ENCODE results near the gene GM2A. TPM values are rescaled to one million over a fixed set of nuclear protein-coding genes. Genes with fewer than 3 reads are reported as not detected.

GM2A gene
- total RNA-seq, 1 experiment from 2014 or later = 36.1 TPM

DNA sequence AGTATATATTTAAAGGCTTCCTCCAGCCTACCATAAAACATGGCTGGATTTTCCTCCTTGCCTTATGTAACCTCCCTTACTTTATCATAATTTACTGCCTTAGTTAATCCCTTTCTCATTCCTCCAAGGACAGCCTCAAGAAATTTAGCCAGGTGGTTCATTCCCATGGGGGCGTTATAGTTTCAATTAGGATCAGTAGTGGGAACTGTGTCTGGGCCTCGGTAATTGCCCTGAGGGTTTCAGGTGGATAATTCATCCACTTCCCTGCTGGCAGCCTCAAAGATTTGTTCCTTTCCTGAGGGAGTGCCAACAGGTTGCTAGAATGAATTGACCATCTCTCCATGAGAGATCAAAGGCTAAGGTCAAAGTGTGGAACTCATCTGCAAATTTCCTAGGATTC, 4.3 kb upstream of the GM2A start:
- TF ChIP-seq, protein P1, sequence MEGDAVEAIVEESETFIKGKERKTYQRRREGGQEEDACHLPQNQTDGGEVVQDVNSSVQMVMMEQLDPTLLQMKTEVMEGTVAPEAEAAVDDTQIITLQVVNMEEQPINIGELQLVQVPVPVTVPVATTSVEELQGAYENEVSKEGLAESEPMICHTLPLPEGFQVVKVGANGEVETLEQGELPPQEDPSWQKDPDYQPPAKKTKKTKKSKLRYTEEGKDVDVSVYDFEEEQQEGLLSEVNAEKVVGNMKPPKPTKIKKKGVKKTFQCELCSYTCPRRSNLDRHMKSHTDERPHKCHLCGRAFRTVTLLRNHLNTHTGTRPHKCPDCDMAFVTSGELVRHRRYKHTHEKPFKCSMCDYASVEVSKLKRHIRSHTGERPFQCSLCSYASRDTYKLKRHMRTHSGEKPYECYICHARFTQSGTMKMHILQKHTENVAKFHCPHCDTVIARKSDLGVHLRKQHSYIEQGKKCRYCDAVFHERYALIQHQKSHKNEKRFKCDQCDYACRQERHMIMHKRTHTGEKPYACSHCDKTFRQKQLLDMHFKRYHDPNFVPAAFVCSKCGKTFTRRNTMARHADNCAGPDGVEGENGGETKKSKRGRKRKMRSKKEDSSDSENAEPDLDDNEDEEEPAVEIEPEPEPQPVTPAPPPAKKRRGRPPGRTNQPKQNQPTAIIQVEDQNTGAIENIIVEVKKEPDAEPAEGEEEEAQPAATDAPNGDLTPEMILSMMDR (IDR thresholded peaks at IDR 0.05; ENCODE audit: unreplicated experiment) = no peak
- POLR2A ChIA-PET = interaction anchor here (1.0 kb wide), 2 partner anchors 19 to 25 kb away, joined by 3 read pairs; partner anchors contain the start of gene CCDC69
- Mint-ChIP-seq H3K4me1 (ENCODE audit: insufficient read depth, unreplicated experiment) (peaks cover 3% of the 10 kb centered on the region), H3K27me3 (ENCODE audit: insufficient read depth, unreplicated experiment) (no peaks in the 10 kb centered on the region), H3K27ac (ENCODE audit: low read depth, unreplicated experiment) (no peak overlapping the region), H3K4me3 (ENCODE audit: unreplicated experiment) (no peak overlapping the region), H3K36me3 (ENCODE audit: insufficient read depth, unreplicated experiment) (peaks cover 6% of the 10 kb centered on the region), H3K9me3 (ENCODE audit: unreplicated experiment) (no peaks in the 10 kb centered on the region)
- no TSS peak for BruUV-seq (replicated peaks)
- intact Hi-C loops (cut with micrococcal nuclease) = no loop called here
- CTCF ChIA-PET = interaction anchor here (0.6 to 3.6 kb wide), 6 partner anchors 10 to 1087 kb away, joined by 3 to 29 read pairs (median 4); no protein-coding TSS in a partner anchor
- no peak for DNase-seq (ENCODE audit: unreplicated experiment)

DNA sequence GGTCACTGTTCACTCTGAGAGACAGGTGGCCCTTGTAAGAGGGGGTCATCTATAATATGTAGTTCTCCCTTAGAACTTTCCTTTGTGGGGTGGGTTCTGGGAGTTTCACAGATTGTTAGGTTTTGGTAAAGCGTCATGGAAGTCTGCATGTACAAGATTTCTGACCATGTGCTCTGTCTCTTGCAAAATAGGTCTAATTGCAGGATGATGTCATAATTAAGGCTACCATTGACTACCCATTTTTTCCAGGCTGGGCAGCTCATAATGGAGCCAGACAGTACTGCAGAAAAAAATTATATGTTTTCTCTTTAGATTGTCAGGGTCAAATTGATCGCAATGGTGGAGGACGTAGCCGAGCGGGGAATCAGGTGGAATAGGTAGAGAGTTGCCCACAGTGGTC, 3.7 kb upstream of the GM2A start:
- BruUV-seq (replicated peaks) = no TSS peak
- Mint-ChIP-seq H3K36me3 (ENCODE audit: insufficient read depth, unreplicated experiment) (peaks cover 6% of the 10 kb centered on the region), H3K27ac (ENCODE audit: low read depth, unreplicated experiment) (no peak overlapping the region), H3K4me3 (ENCODE audit: unreplicated experiment) (no peak overlapping the region), H3K4me1 (ENCODE audit: insufficient read depth, unreplicated experiment) (peaks cover 6% of the 10 kb centered on the region), H3K9me3 (ENCODE audit: unreplicated experiment) (no peaks in the 10 kb centered on the region), H3K27me3 (ENCODE audit: insufficient read depth, unreplicated experiment) (no peaks in the 10 kb centered on the region)
- ChIA-PET CTCF (interaction anchor here (0.6 to 3.6 kb wide), 4 partner anchors 11 to 67 kb away, joined by 3 to 29 read pairs (median 4); no protein-coding TSS in a partner anchor), POLR2A (interaction anchor here (1.0 kb wide), 2 partner anchors 20 to 25 kb away, joined by 3 read pairs; partner anchors contain the start of gene CCDC69)
- intact Hi-C loops (cut with micrococcal nuclease) = no loop called here
- no peak for DNase-seq (ENCODE audit: unreplicated experiment)
- TF ChIP-seq, protein P1 (IDR thresholded peaks at IDR 0.05; ENCODE audit: unreplicated experiment) = no peak

DNA sequence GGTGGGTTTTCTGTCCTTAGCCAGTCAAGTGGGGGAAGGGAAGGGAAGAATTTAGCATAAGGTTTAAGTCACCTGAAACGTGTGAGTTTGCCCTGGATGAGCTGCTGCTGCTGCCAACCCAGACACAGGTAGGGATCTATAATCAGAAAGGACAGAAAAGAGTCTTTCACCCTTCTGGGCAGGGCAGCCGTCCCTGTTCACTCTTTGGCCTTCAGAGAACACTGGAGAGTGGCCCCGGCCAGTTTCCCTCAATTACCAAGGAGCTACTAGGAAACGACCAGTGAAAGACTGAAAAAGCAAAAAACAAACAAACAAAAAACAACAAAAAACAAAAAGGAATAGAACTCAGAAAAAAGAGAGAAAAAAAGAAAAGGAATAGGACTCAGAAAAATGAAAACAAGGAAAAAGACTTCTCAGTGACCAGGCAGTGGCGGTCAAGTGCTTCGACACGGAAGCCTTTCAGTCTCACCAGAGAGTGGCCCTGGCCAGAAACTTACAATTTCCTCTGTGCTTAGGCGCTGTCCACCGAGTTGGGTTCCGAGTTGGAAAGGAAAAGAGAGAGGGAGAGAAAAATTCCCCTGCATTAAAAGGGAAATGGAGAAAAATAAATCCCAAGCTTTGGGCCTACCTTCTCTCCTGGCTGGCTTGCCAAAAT, 2.5 kb upstream of the GM2A start:
- Mint-ChIP-seq H3K4me3 (ENCODE audit: unreplicated experiment) (no peak overlapping the region), H3K27ac (ENCODE audit: low read depth, unreplicated experiment) (no peak overlapping the region), H3K36me3 (ENCODE audit: insufficient read depth, unreplicated experiment) (peaks cover 11% of the 10 kb centered on the region), H3K27me3 (ENCODE audit: insufficient read depth, unreplicated experiment) (no peaks in the 10 kb centered on the region), H3K9me3 (ENCODE audit: unreplicated experiment) (no peaks in the 10 kb centered on the region), H3K4me1 (ENCODE audit: insufficient read depth, unreplicated experiment) (peaks cover 6% of the 10 kb centered on the region)
- no peak for DNase-seq (ENCODE audit: unreplicated experiment)
- TF ChIP-seq, protein P1 (IDR thresholded peaks at IDR 0.05; ENCODE audit: unreplicated experiment) = no peak
- BruUV-seq (replicated peaks) = no TSS peak
- CTCF ChIA-PET = interaction anchor here (0.6 to 3.6 kb wide), 6 partner anchors 10 to 387 kb away, joined by 3 to 29 read pairs (median 4); no protein-coding TSS in a partner anchor
- POLR2A ChIA-PET = interaction anchor here (1.2 to 3.5 kb wide), 2 partner anchors 12 to 170 kb away, joined by 3 to 10 read pairs; no protein-coding TSS in a partner anchor
- intact Hi-C loops (cut with micrococcal nuclease) = loop anchor here (5.0 to 10.0 kb wide), 2 partner anchors 47 to 494 kb away; no protein-coding TSS in a partner anchor

DNA sequence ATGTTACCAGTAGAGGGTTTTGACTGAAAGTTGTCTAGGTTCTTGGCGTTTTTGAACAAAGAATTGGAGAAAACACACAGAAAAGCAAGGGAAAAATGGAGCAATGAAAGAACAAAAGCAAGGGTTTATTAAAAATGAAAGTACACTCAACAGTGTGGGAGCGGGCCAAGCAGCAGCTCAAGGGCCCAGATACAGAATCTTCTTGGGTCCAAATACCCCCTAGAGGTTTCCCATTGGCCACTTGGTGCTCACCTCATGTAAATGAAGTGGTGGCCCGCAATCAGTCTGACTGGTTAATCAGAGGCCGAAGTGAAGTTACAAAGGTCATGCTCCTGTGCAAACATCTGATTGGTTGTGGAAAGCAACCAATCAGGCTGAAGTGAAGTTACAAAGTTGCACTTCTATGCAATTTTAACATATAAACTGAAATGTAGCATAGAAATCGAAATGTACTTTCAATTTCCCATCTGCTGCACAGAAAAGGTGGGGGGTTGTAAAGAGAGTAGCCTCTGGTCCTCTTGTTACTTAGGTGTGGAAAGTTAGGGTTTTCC, 1.9 kb upstream of the GM2A start:
- TF ChIP-seq, protein P1 (IDR thresholded peaks at IDR 0.05; ENCODE audit: unreplicated experiment) = no peak

More for the DNA sequence above, 1.9 kb upstream of the GM2A start:
- intact Hi-C loops (cut with micrococcal nuclease) = loop anchor here (5.0 to 10.0 kb wide), 2 partner anchors 46 to 494 kb away; no protein-coding TSS in a partner anchor
- H3K9me3 Mint-ChIP-seq (ENCODE audit: unreplicated experiment) = no peaks in the 10 kb centered on the region
- no peak for DNase-seq (ENCODE audit: unreplicated experiment)
- POLR2A ChIA-PET = interaction anchor here (0.7 to 3.5 kb wide), 3 partner anchors 12 to 206 kb away, joined by 3 to 10 read pairs (median 3); no protein-coding TSS in a partner anchor
- H3K4me1 Mint-ChIP-seq (ENCODE audit: insufficient read depth, unreplicated experiment) = peaks cover 6% of the 10 kb centered on the region
- H3K27me3 Mint-ChIP-seq (ENCODE audit: insufficient read depth, unreplicated experiment) = no peaks in the 10 kb centered on the region
- CTCF ChIA-PET = interaction anchor here (0.6 to 3.0 kb wide), 5 partner anchors 10 to 125 kb away, joined by 3 to 19 read pairs (median 5); no protein-coding TSS in a partner anchor
- BruUV-seq (replicated peaks) = no TSS peak
- no peak overlapping the region for H3K27ac Mint-ChIP-seq (ENCODE audit: low read depth, unreplicated experiment)
- H3K4me3 Mint-ChIP-seq (ENCODE audit: unreplicated experiment) = no peak overlapping the region
- H3K36me3 Mint-ChIP-seq (ENCODE audit: insufficient read depth, unreplicated experiment) = peaks cover 11% of the 10 kb centered on the region

All from MCF 10A (cell line).